Dedifferentiated amniotic fluid mesenchymal stem cell (primary cell): ENCODE measurements around the gene CELF5.
"Not testable (repeated sequence)": the region's sequence is repeated elsewhere in the genome, so short reads cannot be mapped to it uniquely, and the experiment has no call there.

ENCODE experiments used
- DNase-seq: peaks from one replicate; pipeline ENCODE4 v3.0.0-alpha.2; 2016; ENCODE audit errors: extremely low spot score

Gene CELF5

DNA sequence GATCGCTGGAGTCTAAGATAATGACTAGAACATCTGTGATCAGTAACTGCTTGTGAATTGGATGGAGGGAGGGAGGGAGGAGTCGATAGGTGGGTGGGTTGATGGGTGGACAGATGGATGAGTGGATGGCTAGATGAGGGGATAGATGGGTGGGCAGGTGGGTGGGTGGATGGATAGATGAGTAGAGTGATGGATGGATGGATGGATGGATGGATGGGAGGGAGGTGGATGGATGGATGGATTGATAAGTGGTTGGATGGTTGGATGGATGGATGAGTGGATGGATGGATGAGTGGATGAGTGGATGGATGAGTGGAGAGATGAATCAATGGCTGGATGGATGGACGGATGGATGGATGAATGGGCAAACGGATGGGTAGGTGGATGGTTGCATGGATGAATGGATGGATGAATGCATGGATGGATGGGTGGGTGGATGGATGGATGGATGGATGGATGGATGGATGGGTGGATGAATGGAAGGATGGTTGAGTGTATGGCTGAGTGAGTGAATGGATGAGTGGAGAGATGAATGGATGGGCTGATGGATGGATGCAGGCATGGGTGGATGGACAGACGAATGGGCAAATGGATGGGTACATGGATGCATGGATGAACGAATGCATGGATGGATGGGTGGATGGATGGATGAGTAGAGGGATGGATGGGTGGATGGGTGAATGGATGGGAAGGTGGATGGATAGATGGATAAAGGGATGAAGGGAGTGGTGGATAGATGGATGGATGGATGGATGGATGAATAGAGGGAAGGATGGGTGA is 97.9 kb downstream of the CELF5 start:
- no peak for DNase-seq

DNA sequence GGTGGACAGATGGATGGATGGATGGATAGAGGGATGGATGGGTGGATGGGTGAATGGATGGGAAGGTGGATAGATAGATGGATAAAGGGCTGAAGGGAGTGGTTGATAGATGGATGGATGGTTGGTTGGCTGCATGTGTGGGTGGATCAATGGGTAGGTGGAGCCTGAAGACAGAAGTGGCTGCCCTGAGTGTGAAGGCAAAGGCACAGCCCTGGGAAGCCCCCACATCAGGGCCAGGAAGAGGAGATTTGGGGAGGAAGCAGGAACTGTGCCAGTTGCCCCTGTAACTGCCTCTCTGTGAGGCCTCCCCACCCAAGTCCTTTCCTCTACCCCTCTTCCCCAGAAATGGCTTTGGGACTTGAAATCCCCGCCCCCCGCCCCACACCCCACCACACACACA is 98.6 kb downstream of the CELF5 start:
- no peak for DNase-seq

DNA sequence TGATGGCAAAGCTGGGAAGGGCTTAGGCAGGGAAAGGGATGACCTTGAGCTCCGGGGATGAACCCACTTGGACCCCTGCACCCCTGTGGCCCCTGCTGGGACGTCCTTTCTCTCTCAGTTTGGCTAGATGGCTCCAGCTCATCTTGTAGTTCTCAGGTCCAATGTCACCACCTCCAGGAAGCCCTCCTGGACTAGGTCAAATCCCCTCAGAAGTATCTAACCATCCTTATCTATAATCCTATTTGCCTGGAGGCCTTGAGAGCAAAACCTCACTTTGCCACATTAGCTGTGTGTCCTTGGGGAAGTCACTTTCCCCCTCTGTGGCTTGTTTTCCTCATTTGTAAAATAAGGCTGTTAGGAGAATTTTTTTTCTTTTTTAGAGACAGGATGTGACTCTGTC is 99.2 kb downstream of the CELF5 start:
- no peak for DNase-seq

DNA sequence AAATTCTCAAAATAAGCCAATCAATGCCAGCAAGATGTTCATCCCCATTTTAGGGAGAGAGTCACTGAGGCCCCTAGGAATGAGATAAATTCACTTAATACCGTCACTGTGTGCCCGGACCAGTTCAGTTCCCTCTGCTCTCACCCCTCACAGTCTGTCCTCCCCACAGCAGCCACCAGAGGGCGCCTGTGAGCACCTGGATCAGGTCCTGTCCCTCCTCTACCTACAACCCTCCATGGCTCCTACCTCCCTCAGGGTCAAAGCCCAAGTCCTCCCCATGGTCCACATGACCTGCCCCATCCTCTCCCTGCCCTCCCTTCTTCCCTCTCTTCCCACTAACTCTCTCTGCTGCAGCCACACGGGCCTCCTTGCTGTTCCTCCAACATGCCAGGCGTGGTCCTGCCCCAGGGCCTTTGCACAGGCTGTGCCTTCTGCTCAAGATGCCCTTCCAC is 100.0 kb downstream of the CELF5 start:
- DNase-seq: no peak

DNA sequence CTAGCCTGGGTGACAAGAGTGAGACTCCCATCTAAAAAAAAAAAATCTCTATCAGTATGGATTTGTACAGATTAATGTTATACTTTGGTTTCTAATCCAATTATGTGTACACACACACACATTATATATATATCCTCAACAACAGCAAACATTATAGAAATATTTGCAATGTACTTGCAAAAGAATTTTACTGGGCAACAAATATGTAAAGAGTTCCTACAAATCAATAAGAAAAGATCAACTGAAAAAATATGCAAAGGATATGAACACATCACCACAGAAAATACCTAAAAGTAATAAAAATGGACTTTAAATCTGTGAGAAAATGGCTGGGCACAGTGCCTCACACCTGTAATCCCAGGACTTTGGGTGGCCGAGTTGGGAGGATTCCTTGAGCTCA is 101.0 kb downstream of the CELF5 start:
- DNase-seq: no peak

DNA sequence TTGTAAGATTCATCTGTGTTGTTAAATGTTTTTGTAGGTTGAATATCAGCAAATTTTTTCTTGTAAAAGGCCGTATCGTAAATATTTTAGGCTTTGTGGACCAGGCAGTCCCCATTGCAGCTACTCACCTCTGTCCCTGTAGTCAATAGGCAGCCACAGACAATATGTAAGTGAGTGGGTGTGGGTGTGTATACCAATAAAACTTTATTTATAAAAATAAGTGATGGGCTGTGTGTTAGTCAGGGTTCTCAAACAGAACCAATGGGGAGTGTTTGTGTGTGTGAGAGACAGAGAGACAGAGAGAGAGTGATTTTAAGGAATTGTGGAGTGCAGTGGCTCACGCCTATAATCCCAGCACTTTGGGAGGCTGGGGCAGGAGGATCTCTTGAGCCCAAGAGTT is 104.3 kb downstream of the CELF5 start:
- no peak for DNase-seq

DNA sequence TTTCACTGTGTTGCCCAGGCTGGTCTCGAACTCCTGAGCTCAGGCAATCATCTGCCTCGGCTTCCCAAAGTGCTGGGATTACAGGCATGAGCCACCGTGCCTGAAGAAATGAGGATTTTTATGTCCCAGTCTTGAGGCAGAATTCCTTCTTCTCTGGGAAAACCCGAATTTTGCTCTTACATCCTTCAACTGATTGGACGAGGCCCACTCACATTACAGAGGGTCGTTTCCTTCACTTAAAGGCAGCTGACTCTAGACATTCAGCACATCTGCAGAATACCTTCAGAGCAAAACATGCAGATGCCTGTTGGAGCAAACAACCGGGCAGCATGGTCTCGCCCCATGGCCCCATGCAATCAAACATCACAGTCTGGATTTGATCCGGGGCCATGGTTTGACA is 105.6 kb downstream of the CELF5 start:
- DNase-seq: no peak

DNA sequence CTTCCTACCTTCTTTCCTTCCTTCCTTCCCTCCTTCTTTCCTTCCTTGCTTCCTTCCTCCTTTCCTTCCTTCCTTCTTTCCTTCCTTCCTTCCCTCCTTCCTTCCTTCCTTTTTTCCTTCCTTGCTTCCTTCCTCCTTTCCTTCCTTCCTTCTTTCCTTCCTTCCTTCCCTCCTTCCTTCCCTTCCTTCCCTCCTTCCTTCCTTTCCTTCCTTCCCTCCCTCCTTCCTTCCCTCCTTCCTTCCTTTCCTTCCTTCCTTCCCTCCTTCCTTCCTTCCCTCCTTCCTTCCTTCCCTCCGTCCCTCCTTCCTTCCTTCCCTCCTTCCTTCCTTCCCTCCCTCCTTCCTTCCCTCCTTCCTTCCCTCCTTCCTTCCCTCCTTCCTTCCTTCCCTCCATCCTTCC is 107.8 kb downstream of the CELF5 start:
- DNase-seq: not testable (repeated sequence)

DNA sequence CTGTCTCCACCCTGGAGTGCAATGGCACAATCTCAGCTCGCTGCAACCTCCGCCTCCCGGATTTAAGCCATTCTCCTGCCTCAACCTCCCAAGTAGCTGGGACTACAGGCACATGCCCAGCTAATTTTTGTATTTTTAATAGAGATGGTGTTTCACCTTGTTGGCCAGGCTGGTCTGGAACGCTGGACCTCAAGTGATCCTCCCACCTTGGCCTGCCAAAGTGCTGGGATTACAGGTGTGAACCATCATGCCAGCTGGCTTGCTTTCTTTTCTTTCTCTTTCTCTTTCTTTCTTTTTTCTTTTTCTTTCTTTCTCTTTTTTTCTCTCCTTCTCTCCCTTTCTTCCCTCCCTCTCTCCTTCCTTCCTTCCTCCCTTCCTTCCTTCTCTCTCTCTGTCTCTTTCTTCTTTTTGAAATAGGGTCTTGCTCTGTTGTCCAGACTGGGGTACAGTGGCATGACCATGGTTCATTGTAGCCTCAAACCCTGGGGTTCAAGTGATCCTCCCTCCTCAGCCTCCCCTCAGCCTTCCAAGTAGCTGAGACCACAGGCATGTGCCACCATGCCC is 108.6 kb downstream of the CELF5 start:
- no peak for DNase-seq

DNA sequence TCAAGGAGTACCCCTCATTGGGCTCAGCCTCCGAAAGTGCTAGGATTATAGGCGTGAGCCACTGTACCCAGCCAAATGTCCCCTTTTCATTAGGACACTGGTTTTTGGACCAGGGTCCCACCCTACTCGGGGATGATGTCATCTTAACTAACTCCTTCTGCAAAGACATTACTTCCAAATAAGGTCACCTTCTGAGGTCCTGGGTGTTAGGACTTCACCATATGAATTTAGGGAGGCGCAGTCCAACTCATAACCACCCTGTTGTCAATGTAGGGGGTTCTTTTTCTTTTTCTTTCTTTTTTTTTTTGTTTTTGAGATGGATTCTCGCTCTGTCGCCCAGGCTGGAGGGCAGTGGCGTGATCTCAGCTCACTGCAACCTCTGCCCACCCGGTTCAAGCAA is 109.2 kb downstream of the CELF5 start:
- no peak for DNase-seq

DNA sequence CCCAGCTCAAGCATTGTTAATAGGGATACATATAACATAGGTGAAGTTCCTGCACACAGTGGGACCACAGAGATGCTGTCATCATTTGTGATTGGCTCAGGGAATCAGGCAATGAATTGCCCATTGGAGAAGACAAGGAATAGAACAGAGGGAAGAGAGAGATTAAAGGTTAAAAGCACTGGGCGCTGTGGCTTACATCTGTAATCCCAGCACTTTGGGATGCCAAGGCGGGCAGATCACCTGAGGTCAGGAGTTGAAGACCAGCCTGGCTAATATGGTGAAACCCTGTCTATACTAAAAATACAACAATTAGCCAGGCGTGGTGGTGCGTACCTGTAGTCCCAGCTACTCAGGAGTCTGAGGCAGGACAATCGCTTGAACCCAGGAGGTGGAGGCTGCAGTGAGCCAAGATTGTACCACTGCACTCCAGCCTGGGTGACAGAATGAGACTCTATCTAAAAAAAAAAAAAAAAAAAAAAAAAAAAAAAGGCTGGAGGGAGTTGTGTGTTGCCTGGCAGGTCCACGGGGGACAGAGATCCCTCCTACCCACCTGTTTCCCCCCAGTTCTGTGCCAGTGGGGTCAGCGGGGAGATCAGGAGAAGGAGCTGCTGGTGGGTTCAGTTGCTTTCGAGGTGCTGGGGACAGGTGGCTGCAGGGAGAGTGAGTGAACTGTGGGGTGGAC is 110.4 kb downstream of the CELF5 start:
- not testable (repeated sequence) for DNase-seq

DNA sequence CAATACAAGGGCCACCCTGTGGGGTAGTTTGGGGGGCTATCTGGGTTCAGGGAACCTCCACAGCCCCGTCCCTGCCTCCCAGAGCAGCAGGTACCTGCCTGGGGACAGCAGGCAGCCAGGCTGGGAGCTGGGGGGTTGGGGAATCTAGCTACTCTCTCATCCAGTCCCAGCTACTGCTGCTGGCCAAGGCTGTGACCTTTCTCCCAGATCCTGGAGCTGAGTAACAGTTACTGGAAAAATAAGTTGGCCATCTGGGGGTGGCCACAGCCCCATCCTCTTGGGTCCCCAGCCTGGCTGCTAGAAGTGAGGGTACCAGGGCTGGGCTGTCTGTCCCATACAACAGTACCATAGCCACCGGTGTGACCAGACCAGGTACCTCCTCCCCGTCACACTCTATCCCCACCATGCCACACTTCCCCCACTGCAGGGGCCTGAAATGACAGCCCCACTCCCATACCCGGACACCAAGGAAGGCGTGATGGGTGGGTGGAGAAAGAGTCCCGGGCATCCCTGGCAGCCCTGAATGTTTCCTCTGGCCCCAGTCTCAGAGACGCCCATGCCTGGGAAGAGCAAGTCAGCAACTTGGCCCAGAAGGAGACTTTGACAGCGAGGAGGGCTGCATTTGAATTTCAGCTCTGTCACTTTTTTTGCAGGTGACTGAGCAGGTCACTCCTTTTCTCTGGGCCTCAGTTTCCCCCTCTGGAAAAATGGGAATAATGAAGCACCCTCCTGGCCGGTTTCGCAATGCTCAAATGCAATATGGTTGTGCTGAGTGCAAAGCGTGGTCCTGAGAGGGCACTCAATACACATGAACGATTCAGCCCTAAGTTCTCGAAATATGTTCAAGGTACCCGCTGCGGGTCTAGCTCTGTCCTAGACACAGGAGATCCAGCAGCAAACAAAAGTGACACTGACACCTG is 111.2 kb downstream of the CELF5 start:
- no peak for DNase-seq

DNA sequence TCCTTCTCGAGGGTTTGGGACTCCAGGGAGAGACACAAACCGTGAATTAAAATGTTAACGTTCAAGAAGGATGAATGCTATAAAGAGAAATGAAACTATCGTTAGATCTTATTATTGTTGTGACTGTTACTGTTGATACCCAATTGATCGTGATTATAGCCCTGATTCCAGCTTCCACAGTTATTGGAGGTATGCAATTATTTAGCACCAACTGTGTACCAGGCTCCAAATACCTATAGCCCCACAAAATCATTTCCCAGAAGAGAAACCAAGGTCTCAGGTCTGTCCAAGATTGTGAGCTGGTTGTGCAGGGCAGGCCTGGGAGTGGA is 111.9 kb downstream of the CELF5 start:
- DNase-seq: no peak

DNA sequence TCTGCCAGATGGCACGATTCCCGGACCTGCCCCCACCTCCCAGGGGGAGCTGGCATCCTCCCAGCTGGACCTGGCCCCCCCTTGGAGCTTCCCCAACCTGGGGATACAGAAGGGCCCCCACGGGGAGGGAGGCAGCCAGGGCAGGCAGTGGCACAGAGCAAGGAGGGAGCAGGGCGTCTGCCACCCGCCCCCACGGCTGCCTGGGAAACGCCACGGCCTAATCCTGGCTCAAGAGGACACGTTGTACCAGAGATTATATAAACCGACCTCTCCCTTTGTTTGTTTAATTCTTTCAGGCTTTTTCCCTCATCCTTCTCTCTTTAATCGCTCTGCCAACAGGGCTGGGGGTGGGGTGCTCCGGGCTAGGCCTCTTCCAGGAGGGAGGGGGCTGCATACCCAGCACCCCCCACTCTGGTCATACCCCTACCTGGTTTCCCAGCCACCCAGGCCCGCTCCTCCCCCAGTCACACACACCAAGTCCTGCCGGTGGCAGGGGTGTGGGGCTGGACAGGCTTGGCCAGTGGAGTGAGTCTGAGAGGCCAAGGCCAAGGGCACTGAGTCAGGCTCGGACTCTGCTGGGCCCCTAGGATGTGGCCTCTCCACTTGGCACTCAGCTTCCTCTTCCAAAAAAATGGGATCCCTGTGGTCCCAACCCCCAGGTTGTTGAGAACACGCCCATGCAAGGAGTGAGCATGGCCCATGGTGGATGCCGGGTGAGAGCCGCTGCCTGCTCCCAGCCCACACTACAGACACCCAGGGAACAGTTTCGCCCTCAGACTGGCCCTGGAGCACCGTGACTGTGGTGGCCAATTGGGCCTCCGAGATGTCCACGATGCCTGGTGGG is 112.4 kb downstream of the CELF5 start:
- DNase-seq: peak; percentile 18

DNA sequence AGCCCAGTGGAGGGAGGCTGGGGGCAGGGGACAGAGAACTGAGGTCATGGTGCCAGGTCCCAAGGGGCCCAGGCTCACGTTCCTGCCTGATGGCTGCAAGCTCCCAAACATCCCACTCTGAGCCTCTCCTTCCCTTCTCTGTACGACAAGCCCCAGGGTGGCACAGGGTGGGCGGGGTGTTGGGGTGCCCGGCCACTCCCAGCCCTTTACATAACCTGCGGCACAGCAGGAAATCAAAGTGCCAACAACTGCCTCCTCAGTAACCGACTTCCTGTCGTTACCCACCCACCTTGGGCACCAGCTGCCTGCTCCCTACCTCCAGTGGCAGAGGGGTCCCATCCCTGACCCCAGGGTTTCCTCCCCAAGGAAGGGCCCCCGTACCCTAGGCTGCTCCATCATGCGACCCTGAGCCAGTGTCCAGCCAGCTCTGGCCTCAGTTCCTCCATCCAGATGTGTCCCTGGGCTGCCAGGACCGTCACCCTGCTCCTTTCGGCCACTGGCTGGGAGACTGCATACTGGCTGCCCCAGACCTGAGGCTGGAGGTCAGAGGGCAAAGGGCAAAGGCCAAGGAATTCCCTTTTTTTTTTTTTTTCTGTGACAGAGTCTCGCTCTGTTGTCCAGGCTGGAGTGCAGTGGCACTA is 114.2 kb downstream of the CELF5 start:
- DNase-seq: no peak

DNA sequence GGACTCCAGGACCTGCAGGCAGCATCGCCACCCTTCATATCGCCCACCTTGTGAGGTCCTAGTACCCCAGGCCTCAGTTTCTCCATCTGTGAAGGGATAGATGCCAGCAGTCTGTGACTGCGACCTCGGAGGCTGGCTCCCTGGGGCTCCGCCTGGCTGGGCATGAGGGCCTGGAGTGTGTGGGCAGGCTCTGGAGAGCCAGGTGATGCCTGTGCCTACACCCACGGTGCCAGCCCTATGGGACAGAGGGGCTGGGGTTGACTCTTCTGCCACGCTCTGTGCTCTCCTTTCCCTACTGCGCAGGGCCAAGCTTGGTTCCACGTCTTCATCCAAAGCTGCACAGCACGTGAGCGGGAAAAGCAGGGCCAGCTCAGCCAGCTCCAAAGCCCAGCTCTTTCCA is 115.9 kb downstream of the CELF5 start:
- no peak for DNase-seq

DNA sequence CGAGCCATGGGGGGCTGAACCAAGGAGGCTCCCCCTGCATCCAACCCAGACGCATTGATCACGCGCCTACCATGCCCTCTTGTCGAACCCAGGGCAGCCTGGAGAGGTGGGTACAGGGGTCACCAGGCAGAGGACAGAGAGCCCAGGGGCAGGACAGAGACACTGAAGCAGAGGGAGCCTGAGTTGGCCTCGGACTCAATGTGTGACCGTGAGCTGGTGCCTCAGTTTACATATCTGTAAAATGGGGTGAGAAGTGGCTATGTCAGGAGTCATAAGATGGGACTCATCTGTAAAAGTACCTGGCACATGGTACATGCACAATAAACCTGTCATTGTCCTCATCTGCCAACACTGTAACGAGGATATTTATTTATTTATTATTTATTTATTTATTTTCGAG is 117.8 kb downstream of the CELF5 start:
- DNase-seq: no peak

DNA sequence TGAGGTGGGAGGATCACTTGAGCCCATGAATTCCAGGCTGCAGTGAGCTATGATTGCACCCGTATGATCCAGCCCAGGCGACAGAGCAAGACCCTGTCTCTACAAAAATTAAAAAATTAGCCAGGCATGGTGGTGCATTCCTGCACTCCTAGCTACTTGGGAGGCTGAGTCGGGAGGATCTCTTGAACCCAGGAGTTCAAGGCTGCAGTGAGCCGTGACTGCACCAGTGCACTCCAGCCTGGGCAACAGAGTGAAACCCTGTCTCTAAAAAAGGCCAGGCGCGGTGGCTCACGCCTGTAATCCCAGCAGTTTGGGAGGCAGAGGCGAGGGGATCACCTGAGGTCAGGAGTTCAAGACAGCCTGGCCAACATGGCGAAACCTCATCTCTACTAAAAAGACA is 118.5 kb downstream of the CELF5 start:
- not testable (repeated sequence) for DNase-seq

DNA sequence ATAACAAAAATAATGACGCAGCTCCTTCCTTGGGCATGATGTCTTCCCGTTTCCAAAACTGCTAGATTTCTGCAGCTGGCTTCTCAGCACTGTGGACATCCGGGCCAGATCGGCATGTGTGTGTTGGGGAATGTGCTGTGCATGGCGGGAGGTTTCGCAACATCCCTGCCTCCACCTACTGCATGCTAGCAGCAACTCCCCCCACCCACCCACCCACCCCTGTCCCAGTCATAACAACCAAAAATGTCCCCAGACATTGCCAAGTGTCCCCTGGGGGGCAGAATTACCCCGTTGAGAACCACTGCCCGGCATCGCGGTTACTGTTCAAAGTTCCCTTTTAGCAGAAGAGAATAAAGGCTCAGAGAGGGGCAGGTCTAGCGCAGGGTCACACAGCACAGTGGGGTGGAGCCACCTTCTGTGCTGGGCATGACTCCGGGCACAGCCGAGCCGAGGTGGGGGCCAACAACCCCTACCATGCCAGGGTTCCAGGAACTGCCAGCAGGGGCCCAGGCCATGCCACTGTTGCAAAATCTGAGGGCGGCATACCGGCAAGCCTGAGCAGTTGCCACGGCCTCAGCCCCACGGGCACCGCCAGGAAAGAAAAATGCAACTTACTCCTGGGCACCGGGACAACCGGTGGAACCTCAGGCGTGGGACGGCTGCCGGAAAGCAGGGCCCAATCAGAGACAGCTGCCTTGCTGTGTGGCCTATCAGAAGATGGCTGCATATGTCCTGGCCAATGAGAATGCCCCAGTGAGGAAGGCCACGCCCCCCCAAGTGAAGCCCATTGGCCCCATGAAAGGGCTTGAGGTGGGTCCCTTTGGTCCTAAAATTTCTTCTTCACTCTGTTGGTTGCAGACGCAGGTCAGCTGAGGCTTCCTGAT is 119.4 kb downstream of the CELF5 start:
- DNase-seq: no peak
